Measurements from ENCODE around the gene LIM2. TPM values are rescaled to one million over a fixed set of nuclear protein-coding genes. Genes with fewer than 3 reads are reported as not detected.
A peak's percentile ranks its signal among the peaks of the same experiment; 100 is the strongest.
"Not testable (repeated sequence)": the region's sequence is repeated elsewhere in the genome, so short reads cannot be mapped to it uniquely, and the experiment has no call there.

LIM2 gene
- total and polyA plus RNA-seq, 9 of the 15 experiments (the other 6 are each of a cell fraction or from before 2014, with no cell fraction given): 0.07 to 0.45 (median 0.18) TPM; not detected in 4

GRCh38 chr19:51402117-51402516 is 14.3 kb upstream of the LIM2 start (continued):
- no peak for TF ChIP-seq ZNF407 (IDR thresholded peaks at IDR 0.05; ENCODE audit: low read depth)
- TF ChIP-seq TAF1 (IDR thresholded peaks at IDR 0.05; ENCODE audit: control insufficient read depth, extremely low read depth, insufficient read depth, low read length, severe bottlenecking): no peak
- peak; percentile 91 for TF ChIP-seq CBX5 (IDR thresholded peaks at IDR 0.05; ENCODE audit: borderline replicate concordance, low read depth)
- TF ChIP-seq SIX5 (IDR thresholded peaks at IDR 0.05; ENCODE audit: borderline replicate concordance in 1 of 2, insufficient read depth in 1 of 2, low read depth in 1 of 2, low read length in 2 of 2): no peak
- TF ChIP-seq ZFPM2 (CRISPR knock-in tag; IDR thresholded peaks at IDR 0.05): no peak
- peak; percentile 71 to 86 for TF ChIP-seq CBX3 (IDR thresholded peaks at IDR 0.05; ENCODE audit: borderline replicate concordance in 1 of 2, low read length in 2 of 2)
- no peak for TF ChIP-seq GTF2A2 (tag; IDR thresholded peaks at IDR 0.05)
- TF ChIP-seq PHF8 (IDR thresholded peaks at IDR 0.05; ENCODE audit: borderline replicate concordance, low read length): no peak
- no peak for TF ChIP-seq ZNF224 (CRISPR knock-in tag; IDR thresholded peaks at IDR 0.05)

GRCh38 chr19:51399936-51400335 is 12.2 kb upstream of the LIM2 start:
- DNase-seq (ENCODE audit: extremely low read depth in 1 of 4, low spot score in 3 of 4); H4K20me1 ChIP-seq (replicated peaks; ENCODE audit: control insufficient read depth, insufficient read depth, low read length); H3K4me2 ChIP-seq (ENCODE audit: insufficient read depth, low read length); ATAC-seq; CTCF ChIA-PET (ENCODE audit: low intra/inter-chr PET ratio); FAIRE-seq; intact Hi-C loops (cut with micrococcal nuclease); POLR2A ChIA-PET; H2AFZ ChIP-seq (ENCODE audit: low read depth, low read length); H3K4me3 ChIP-seq; H3K36me3 ChIP-seq (ENCODE audit: control insufficient read depth, insufficient read depth, low read length); H3K27me3 ChIP-seq (ENCODE audit: control insufficient read depth in 2 of 2, insufficient read depth in 2 of 2, low read length in 2 of 2); H3K9me1 ChIP-seq (ENCODE audit: control insufficient read depth, insufficient read depth, low read length); H3K27ac ChIP-seq (ENCODE audit: extremely low read depth, low read depth, low read length); in situ Hi-C loops (cut with MboI); H3K9ac ChIP-seq (ENCODE audit: insufficient read depth in 1 of 2, low read depth in 2 of 2, low read length in 2 of 2); BruUV-seq (replicated peaks): not testable (repeated sequence)
- WGBS (ENCODE audit: insufficient coverage, low coverage, missing lambda C conversion rate): 70% methylated on average over 7 of the region's 7 CpGs
- peaks cover 13% of the 10 kb centered on the region for H3K9me3 ChIP-seq (replicated peaks; ENCODE audit: control insufficient read depth, insufficient read depth, low read depth, low read length)
- peaks cover 9 to 14% of the 10 kb centered on the region in 2 experiments; a peak in 4 of 5 replicates for H3K4me1 ChIP-seq (replicated peaks in 1 of 2; ENCODE audit: control insufficient read depth in 2 of 2, insufficient read depth in 2 of 2, low read length in 2 of 2)
- peaks cover 13% of the 10 kb centered on the region; the same call in 2 of the 3 replicates for H3K79me2 ChIP-seq (ENCODE audit: control insufficient read depth, insufficient read depth, low read length)
